Stimulated activated CD4-positive, alpha-beta T cell treated with anti-CD3 and anti-CD28 coated beads, Interleukin-4, amount 100 ng/mL, for 24 hours (primary cell): ENCODE results near the gene ACBD6.

Experiments
- DNase-seq: peaks from one replicate; pipeline ENCODE4 v3.0.0-alpha.2; 2020

The ACBD6 gene

DNA sequence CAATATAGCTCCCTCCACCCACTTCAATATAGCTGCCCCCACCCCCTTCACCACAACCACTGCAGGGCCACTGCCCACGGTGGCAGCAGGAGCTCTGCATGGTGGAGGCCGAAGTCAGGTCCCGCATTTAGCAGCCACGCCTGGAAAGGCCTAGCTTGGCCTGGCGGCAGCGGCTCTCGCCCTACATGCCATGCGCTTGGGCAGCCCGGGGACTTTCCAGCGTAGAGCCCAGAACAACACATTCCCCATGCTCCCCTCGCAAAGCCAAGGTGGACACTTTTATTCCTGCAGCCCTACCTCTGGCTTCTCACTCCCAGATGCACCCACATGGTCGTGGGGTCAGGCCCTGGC lies 235.2 kb downstream of the ACBD6 start:
- no peak for DNase-seq

DNA sequence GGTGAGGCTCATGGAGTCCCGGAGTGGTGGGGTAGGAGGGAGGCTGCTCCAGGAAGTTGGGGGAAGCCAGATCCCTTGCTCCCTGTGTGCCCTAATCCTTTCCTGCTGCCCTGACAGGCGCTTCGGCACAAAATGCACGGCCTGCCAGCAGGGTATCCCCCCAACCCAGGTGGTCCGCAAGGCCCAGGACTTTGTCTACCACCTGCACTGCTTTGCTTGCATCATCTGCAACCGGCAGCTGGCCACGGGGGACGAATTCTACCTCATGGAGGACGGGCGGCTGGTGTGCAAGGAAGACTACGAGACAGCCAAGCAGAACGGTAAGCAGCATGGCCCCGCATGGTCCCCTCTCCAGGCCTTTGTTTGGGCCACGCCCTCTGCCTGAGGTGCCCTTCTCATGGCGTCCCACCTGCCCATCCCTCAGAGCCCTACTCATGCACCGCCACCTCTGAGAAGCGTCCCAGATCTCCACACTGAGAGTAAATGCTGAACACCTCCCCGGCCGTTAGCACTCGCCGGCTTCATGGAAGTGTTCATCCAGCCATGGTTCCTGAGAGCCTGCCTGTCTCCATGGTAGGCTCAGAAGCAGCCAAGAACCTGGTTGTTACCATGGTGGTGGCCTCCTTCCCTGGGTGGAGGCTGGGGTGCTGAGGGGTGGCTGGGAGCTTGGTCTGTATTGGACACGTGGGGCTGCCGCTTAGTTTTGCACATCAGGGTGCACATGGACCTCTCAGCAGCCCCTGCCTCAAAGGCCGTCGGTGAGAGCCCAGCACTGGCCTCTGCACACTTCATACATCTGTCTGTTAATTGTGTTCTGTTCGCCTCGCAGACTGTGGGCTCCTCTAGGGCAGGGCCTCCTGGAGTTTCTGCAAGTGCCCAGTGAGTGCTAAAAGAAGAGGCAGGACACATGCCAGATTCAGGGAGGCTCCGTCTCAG lies 235.8 kb downstream of the ACBD6 start:
- no peak for DNase-seq

GRCh38 chr1:180265871-180266270 lies 236.5 kb downstream of the ACBD6 start:
- no peak for DNase-seq

- DNase-seq = no peak
Measured at GRCh38 chr1:180265201-180265600, 237.2 kb downstream of the ACBD6 start.

- no peak for DNase-seq
Measured at GRCh38 chr1:180264595-180264994, 237.8 kb downstream of the ACBD6 start.

- no peak for DNase-seq
Measured at GRCh38 chr1:180262628-180263488, 239.5 kb downstream of the ACBD6 start.

DNA sequence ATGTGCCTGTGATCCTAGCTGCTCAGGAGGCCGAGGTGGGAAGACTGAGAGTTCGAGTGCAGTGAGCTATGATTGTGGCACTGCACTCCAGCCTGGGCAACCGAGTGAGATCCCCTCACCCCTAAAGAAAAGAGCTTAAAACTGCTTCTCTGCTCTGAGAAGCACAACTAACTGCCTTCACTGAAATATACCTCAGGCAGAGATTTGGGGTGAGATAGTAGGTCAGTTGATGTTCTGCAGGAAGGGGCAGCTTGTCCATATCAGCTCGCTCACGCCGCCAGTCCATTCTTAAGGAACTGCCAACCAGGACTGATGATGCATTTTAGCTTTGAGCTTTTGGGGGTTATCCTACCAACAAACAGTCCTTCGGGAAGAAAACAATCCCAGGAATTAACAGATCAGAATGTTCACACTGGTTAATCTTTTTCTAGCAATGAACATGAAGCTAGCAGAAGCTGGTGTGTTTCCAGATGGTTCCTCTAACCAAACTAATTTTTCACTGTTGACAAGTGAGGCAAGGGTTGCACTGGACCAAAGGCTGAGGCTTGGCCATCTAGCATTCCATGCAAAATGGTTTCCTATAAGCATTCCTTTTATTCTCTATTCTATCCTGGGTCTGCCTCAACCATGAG lies 240.7 kb downstream of the ACBD6 start:
- DNase-seq = no peak

GRCh38 chr1:180261030-180261429 lies 241.3 kb downstream of the ACBD6 start:
- no peak for DNase-seq

DNA sequence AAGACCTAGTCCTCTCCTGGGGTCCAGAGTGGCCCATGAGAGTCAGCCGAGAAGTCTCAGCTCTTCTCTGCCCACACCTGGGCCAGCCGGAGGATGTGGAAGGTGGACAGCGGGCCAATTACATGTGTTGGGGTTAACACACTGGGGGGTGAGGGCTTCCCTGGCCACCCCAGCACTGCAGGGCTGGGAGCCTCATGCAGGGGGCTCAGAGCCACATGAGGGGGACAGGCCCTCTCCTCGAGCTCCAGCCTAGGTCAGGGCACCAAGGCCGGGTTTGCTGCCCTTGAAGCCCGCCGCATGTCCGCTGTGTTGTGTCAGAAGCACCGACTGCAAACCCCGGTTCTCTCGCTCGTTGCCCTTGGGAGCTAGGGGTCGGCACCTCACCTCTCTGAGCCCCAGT lies 241.8 kb downstream of the ACBD6 start:
- DNase-seq = no peak

GRCh38 chr1:180259431-180260338 lies 242.7 kb downstream of the ACBD6 start:
- no peak for DNase-seq

DNA sequence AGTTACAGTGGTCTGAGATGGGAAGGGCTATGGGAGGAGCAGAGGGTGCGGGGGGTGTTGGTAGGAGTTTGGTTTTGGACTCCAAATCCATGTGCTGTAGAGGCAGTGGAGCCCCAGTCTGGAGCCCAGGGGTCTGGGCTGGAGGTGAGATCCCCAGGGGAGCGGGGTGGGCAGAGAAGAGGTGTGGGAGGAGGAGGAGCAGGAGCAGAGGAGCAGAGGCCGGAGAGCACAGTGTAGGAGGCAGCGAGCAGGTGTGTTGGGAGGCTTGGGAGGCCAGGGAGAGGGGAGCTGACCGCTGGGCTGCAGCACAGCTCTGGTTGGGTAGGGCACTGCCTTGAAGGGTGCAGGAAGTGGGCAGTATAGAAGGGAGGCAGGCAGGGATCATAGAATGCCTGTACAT lies 243.4 kb downstream of the ACBD6 start:
- DNase-seq = no peak

DNA sequence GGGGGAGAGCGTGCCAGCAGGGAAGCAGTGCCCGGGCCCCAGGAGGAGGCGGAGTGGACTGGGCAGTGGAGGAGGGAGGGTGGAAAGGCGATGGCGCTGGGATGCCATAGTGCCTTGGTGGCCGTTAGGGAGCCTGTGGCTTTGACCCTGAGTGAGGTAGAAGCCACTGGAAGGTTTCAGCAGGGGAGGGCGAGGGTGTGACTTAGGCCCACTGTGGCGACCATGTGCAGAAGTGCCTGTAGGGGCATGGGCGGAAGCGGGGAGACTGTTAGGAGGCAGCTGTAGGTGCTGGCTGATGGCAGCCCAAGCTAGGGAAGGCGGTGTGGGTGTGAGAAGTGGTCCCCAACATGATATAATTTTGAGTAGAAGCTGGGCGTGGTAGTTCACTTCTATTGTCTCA lies 244.1 kb downstream of the ACBD6 start:
- no peak for DNase-seq

- no peak for DNase-seq
Measured at GRCh38 chr1:180257486-180257885, 244.9 kb downstream of the ACBD6 start.

GRCh38 chr1:180257028-180257386 lies 245.4 kb downstream of the ACBD6 start:
- no peak for DNase-seq

GRCh38 chr1:180256341-180257027 lies 245.9 kb downstream of the ACBD6 start:
- DNase-seq = no peak

GRCh38 chr1:180255536-180256340 lies 246.6 kb downstream of the ACBD6 start:
- DNase-seq = no peak

DNA sequence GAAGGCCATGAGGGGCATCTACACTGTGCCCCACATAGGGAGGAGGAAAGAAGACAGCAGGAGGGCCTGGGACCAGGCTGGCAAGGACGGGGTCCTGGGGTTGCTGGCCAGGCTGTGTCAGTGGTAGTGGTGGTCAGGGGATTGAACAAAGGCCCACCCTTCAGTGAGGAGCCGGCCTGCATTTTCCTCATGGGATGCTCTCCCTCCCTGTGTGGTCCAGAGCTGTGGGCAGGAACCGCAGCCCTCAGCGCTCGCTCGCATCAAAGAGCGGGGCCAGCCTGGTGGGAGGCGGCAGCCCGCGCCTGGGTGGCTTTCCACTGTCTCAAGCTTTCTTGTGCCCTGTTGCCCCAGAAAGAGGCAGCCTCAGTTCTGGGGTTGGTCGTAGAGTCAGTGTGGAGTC lies 247.5 kb downstream of the ACBD6 start:
- no peak for DNase-seq

- no peak for DNase-seq
Measured at GRCh38 chr1:180254496-180254819, 247.9 kb downstream of the ACBD6 start.

GRCh38 chr1:180253585-180254495 lies 248.5 kb downstream of the ACBD6 start:
- DNase-seq = no peak
